Colon (tissue), 2 donors: Measurements from ENCODE around the gene ATG4D.
"Not testable (repeated sequence)": the region's sequence is repeated elsewhere in the genome, so short reads cannot be mapped to it uniquely, and the experiment has no call there.

Source experiments
- FAIRE-seq: peaks from 2 replicates; lab custom pipeline; 2012; peaks lifted over from hg19 to GRCh38; lab: Jason Lieb, UNC
- donor health status: control.
- donor health status: control.

The ATG4D gene

GRCh38 chr19:10552510-10553053 is 8.9 kb downstream of the ATG4D start:
- FAIRE-seq, result no peak

- FAIRE-seq, result no peak
These were observed 9.5 kb downstream of the ATG4D start for GRCh38 chr19:10553087-10553667.

- FAIRE-seq, result no peak
These were observed 10.3 kb downstream of the ATG4D start for GRCh38 chr19:10553943-10554381.

- no peak for FAIRE-seq
These were observed 11.3 kb downstream of the ATG4D start for GRCh38 chr19:10554760-10555609.

GRCh38 chr19:10555610-10555973 is 11.9 kb downstream of the ATG4D start:
- no peak for FAIRE-seq

GRCh38 chr19:10557603-10558197 is 14.0 kb downstream of the ATG4D start:
- no peak for FAIRE-seq

GRCh38 chr19:10560154-10560553 is 16.4 kb downstream of the ATG4D start:
- FAIRE-seq, result no peak

- FAIRE-seq, result no peak
These were observed 18.9 kb downstream of the ATG4D start for GRCh38 chr19:10562609-10563008.

- FAIRE-seq, result no peak
These were observed 21.4 kb downstream of the ATG4D start for GRCh38 chr19:10565028-10565566.

- no peak for FAIRE-seq
These were observed 22.1 kb downstream of the ATG4D start, which contains the start of gene KRI1 for GRCh38 chr19:10565567-10566407. Gene KRI1, minus strand, starts transcription at chr19:10566010. Its CDS starts 11 bp downstream, at chr19:10565999.

- no peak for FAIRE-seq
These were observed 22.6 kb downstream of the ATG4D start for GRCh38 chr19:10566408-10566657.

- FAIRE-seq, result no peak
These were observed 23.1 kb downstream of the ATG4D start for GRCh38 chr19:10566658-10567410.

GRCh38 chr19:10567656-10568055 is 24.0 kb downstream of the ATG4D start:
- FAIRE-seq, result no peak

- no peak for FAIRE-seq
These were observed 24.5 kb downstream of the ATG4D start for GRCh38 chr19:10568062-10568825.

- FAIRE-seq, result no peak
These were observed 25.3 kb downstream of the ATG4D start, which contains the start of gene CDKN2D for GRCh38 chr19:10568826-10569651. Gene CDKN2D, minus strand, starts transcription at chr19:10568979. Its CDS starts 326 bp downstream, at chr19:10568653.

- FAIRE-seq, result not testable (repeated sequence)
These were observed 30.1 kb downstream of the ATG4D start for GRCh38 chr19:10573793-10574192.

- FAIRE-seq, result no peak
These were observed 30.8 kb downstream of the ATG4D start for GRCh38 chr19:10574462-10574861.

GRCh38 chr19:10575011-10575716 is 31.5 kb downstream of the ATG4D start:
- no peak for FAIRE-seq

- no peak for FAIRE-seq
These were observed 34.2 kb downstream of the ATG4D start for GRCh38 chr19:10577951-10578350.
